GM12801 (cell line): ENCODE results near the gene CCDC106.

ENCODE experiments used
- TF ChIP-seq, protein P1 (sequence below): IDR thresholded peaks from one replicate; pipeline ENCODE4 v1.5.1; 2011; ENCODE audit warnings: control low read depth; ENCODE audit not compliant: insufficient read length; ENCODE audit errors: extremely low read depth

CCDC106 gene

GRCh38 chr19:55668603-55669348 is 20.8 kb downstream of the CCDC106 start:
- TF ChIP-seq, protein P1, sequence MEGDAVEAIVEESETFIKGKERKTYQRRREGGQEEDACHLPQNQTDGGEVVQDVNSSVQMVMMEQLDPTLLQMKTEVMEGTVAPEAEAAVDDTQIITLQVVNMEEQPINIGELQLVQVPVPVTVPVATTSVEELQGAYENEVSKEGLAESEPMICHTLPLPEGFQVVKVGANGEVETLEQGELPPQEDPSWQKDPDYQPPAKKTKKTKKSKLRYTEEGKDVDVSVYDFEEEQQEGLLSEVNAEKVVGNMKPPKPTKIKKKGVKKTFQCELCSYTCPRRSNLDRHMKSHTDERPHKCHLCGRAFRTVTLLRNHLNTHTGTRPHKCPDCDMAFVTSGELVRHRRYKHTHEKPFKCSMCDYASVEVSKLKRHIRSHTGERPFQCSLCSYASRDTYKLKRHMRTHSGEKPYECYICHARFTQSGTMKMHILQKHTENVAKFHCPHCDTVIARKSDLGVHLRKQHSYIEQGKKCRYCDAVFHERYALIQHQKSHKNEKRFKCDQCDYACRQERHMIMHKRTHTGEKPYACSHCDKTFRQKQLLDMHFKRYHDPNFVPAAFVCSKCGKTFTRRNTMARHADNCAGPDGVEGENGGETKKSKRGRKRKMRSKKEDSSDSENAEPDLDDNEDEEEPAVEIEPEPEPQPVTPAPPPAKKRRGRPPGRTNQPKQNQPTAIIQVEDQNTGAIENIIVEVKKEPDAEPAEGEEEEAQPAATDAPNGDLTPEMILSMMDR = no peak

DNA sequence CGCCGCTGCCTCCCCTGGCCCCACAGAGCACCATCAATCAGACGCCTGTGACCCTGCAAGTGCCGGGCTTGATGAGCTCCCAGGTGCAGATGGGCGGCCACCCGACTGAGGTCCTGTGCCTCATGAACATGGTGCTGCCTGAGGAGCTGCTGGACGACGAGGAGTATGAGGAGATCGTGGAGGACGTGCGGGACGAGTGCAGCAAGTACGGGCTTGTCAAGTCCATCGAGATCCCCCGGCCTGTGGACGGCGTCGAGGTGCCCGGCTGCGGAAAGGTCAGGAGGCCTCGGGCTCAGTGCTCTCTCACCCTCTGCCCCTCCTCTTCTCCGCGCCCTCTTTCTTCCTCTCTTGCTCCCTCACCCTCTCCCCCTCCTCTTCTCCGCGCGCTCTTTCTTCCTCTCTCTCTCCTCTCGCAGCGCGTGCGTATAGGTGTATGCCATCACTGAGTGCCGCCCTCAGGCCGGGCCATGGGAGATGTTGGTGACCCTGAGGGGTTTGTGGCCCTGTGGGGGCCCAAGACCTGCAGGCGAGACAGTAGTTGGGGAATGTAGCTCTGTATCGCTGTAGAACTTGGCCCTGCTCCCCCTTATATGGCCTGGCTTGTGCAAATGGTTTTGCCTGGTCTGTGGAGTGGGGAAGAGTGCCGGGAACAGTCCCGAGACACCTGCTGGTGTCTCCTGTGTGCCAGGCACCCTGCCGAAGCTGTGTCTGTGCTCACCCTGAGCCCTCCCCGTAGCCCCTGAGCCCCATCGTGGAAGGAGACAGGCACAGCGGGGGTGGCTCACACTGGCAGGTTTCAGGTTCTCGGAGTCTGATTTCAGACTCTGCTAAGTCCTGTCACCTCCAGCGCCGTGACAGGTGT is 21.6 kb downstream of the CCDC106 start:
- TF ChIP-seq, protein P1 = no peak

- TF ChIP-seq, protein P1 = no peak
These were observed 22.5 kb downstream of the CCDC106 start for GRCh38 chr19:55670280-55671053.

- TF ChIP-seq, protein P1 = no peak
These were observed 23.0 kb downstream of the CCDC106 start for GRCh38 chr19:55671054-55671378.

DNA sequence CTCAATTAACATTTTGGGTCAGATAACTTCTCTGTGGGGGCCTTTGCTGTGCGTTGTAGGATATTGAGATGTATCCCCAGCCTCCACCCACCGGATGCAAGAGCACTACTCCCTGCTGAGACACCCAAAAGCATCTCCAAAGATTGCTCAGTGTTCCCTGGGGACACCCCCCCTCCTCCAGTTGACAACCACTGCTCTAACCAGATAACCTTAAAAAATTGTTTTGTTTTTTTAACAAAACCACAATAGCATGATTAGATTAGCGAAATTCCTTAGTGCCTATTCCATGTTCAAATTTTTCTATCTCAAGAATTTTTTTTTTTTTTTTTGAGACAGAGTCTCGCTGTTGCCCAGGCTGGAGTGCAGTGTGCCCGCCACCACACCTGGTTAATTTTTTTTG is 24.4 kb downstream of the CCDC106 start:
- TF ChIP-seq, protein P1 = no peak

GRCh38 chr19:55673465-55673864 is 25.5 kb downstream of the CCDC106 start:
- TF ChIP-seq, protein P1 = no peak

DNA sequence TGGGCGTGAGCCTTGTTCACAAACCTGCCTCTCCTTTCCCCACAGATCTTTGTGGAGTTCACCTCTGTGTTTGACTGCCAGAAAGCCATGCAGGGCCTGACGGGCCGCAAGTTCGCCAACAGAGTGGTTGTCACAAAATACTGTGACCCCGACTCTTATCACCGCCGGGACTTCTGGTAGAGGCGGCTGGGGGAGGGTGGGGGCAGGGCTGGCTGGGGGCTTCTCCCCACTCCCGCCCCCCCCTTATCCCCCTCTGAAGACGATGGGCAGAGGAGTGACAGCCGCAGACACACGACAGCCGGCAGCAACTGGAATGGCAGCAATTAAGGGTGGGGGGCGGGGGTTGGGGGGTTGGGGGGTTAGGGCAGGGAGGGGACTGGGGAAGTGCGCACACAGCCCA is 25.9 kb downstream of the CCDC106 start:
- TF ChIP-seq, protein P1 = no peak
